Medulla oblongata (tissue), 1 donor: ENCODE data around the gene KRT3.

Source experiments
- DNase-seq: peaks from one replicate; pipeline ENCODE4 v3.0.0-alpha.2; 2015; ENCODE audit errors: extremely low spot score

KRT3 gene

DNA sequence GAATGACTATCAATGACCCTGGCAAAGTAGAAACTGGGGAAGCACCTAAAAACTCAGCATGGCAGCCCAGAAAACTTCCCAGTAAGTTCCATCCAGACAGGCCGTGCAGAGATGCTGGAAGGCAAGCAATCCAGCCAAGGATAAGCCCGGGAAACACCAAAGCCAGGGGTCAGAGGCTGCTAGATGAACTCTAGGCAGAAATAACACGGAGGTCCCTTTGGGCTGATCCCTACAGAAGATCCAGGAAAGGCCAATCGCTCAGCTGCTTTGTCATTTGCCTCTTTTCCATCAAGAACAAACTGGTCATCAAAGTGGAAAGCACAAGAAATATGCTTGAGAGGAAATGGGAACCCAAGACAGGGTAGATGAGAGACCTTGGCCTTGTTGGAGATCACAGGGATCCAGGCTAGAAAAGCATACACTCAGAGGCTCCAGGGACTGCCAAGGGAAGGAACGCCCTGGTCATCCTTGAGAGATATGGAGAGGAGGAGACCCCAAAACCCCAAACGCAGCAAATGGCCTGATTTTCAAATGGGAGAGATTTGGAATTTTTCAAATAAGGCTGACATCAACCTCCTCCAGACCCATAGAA, 31.7 kb upstream of the KRT3 start:
- DNase-seq, result no peak

DNA sequence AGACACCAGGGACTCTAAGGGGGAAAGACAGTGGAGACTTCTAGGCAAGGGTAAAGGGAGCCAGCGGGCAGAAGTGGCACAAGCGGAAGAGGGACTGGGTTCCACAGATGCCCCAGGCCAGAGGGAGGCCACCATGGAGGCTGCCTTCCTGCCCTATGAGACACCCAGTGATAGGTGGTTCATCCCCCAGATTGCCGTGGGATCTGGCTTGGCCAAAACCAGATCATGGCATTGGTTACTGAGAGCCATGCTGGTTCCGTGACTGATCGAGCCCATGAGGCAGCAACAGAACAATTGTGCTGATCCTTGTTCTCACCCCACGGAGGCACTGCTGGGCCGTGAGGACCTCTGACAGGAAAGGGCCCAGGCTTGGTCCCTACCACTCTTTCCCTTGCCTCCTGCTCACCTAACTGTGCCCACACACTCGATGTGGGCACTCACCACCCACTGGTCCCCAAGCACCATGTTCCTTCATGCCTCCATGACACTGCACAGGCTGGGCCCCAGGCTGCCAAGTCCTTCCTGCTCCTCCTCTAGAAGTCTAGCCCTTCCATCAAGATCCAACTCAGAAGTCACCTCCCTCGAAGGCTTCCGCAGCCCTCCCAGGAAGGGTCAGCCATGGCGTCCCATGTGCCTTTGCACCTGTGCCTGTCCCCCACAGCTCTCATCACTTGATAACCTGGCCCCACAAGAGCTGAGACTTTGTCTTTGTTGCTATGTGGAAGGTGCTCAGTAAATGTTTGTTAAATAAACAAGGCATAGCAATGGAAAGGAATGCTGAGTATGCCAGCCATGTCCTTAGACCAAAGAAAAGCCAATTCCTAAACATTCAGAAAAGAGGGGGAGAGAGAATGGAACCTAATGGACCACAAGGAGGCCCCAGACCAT, 30.9 kb upstream of the KRT3 start:
- DNase-seq, result no peak

DNA sequence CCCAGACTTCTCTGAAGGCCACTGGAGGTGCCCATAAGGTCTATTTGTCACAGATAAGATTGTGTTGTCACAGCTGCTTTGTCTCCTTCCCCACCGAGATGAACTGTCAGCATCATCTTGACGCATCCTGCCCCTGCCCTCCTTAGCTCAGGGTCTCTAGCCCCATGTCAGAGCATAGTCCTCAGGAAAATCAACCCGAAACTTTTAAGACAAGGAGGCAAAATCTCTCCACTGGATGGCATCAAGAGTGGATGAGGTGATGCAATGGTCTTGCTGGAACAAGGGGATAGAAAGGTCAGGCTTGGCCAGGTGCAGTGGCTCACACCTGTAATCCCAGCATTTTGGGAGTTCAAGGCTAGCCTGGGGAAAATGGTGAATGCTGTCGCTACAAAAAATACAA, 30.0 kb upstream of the KRT3 start:
- no peak for DNase-seq

GRCh38 chr12:52824741-52825410, 29.0 kb upstream of the KRT3 start:
- no peak for DNase-seq

GRCh38 chr12:52823761-52824450, 28.0 kb upstream of the KRT3 start:
- no peak for DNase-seq

GRCh38 chr12:52822771-52823510, 27.0 kb upstream of the KRT3 start:
- no peak for DNase-seq

DNA sequence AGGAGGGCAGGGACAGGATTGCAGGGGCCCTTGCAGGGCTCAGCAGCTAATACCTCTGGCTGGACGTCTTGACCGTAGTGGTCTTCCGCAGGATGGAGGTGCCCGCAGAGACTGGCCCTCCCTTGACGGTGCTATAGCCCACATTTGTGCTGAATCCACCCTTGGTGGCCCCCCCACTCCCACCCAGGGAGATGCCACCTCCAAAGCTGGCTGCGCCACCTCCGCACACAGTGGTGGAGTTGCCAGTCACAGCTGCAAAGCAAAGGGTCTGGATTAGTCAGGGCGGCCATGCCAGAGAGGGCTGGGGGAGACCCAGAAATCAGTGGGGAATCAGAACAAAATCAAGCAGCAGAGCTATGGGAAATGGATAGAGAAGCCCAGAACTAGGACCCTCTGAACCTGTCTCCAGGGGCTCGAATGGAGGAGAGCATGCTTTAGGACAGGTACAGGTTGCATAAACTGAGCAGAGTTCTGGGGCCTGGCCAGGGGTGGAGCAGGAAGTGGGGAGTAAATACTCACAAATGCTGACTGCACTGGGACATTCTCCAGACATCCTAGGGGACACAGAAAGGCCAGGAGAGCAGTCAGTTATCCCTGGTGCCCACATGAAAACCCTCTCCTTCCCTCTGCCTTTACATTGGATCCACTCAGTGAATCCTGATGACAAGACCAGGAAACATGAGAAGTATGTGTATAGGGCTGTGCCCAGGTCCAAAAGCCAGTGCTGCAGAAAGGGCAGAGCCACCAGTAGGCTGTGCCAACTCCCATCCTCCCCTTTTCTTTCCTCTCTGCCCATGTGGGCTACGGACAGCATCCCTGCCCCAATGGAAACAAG, 26.1 kb upstream of the KRT3 start:
- DNase-seq, result no peak

DNA sequence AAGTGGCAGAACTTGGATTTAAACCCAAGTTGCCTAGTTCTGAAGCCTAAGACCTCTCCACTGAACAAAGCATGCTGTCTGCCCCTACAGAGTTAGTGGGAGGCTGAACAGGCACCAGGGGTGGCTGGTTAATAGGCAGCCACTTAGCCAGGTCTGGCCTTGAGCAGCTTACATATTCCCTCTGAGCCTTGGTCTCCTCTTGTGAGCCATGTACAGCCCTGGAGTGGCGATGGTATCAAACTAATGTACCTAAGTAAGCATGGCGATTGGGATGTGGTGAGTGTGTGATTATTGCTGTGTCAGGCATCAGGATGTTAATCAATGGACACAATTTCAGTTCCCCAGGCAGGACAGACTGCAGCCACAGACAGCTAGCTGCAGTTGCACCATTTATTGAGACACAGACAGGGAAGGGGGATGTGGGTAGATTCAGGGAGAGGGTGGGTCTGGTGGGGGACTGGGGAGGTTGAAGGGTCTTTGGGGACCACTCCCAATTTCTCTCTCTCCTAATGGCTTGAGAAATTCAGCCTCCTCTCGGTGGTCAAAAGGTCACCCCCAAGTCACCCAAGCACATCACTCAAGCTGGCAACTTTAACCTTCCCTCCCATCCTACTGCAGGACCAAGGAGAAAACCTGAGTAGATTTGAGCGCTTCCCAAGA, 25.3 kb upstream of the KRT3 start:
- DNase-seq, result no peak

GRCh38 chr12:52820521-52820920, 24.6 kb upstream of the KRT3 start:
- no peak for DNase-seq

DNA sequence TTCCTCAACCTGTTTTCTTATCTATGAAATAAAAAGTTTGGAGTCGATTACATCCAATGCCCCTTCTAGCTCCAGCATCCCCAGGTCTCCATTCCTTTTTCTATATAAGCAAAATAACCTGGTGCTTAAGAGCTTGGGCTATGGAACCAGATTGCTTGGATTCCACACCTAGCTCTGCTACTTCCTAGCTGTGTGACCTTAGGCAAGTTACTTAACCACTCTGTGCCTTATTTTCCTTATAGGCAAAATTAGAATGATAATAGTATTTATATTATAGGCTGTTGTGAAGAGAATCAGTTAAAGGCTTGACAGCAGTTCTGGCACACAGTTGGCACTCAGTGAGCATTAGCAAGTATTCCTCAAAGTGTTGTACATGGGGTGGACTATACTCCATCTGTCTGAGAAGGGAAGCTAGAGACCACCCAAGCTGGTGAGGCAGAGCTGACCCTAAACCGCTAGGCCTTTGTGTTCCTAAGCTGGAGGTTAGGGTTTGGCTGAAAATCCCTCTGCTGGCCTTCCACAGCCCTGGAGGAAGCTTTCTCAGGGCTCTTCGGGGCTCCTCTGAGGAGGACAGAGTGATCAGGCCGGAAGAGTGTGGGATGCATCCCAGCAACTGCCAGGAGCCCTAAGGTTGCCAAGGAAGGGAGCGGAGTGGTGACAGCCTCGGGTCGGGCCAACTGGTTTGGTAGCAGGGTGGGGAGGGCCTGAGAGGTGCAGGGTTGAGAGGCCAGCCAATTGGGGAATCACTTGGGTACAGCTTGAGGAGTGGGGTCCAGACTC, 24.0 kb upstream of the KRT3 start:
- no peak for DNase-seq

DNA sequence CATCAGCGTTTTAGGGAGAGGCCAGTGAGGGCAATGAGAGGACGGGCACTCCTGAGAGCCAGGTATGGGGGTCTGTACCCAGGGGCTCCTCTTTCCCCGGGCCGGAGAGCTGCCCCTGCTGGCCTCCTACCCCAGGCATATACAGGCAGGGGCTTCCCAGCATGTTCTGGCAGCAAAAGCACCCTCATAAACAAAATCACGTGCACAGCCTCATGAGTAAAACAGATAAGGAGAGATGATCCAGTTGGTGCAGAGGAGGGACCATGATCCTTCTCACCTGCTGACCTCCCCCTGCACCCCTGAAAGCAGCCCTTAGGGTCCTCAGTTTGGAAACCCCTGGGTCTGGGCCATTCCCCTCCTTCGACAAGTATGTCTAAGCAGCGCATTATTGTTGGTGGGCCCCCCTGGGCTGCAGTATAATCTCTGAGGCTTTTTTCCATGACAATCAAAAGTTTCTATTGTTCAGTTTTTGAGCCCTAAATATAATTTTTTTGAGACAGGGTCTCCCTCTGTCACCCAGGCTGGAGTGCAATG, 23.0 kb upstream of the KRT3 start:
- DNase-seq, result no peak

DNA sequence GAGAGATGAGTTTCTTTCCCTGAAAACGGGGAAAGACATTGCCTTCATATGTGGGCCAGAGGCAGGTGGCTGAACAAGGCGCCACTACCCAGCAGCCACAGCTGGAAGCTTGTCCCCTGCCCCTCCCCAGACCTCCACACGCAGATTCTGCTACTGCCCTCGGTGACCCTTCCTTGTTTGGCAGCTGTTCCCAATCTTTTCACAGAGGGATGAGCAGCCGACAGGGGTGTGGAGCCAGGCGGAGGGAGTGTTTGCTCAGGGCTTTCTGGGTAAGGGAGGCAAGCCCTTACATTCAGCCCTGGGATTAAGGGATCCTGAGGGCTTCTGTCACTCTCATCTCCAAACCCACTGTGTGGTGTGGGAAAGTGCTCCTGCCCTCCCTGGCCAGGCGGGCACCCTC, 22.5 kb upstream of the KRT3 start:
- DNase-seq, result no peak

- DNase-seq, result no peak
Measured at GRCh38 chr12:52817699-52818238, 21.9 kb upstream of the KRT3 start.

DNA sequence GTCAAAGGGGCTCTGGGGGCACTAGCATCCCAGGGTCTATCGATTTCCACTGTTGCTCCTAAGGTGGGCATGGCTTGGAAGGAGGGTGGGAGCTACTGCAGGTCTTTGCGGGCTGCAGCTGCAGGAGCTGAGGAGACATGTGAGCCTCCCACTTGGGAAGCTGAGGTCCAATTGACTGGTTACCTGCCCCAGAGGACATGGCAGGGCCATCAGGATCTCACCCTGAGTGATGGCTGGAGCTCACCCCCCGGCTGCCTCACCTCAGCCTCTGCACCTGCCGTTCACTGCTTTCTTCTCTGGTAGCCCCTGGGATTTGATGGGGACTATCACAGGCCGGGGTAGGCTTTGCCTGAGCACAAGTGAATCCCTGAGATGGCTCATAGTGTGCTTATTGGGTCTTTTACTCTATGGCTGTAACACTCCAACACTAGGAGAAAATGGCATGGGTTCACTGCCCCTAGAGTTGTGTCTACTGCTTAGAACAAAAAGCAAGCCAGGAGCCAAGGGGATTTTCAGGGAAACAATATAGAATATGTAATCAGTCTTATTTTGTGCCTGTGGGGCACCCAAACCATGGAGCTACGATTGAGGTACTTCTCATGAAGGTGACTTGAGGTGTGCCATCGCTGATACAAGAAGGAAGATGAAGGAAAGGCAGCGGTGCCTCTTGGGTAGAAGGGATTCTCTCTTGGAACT, 21.2 kb upstream of the KRT3 start:
- DNase-seq, result no peak

DNA sequence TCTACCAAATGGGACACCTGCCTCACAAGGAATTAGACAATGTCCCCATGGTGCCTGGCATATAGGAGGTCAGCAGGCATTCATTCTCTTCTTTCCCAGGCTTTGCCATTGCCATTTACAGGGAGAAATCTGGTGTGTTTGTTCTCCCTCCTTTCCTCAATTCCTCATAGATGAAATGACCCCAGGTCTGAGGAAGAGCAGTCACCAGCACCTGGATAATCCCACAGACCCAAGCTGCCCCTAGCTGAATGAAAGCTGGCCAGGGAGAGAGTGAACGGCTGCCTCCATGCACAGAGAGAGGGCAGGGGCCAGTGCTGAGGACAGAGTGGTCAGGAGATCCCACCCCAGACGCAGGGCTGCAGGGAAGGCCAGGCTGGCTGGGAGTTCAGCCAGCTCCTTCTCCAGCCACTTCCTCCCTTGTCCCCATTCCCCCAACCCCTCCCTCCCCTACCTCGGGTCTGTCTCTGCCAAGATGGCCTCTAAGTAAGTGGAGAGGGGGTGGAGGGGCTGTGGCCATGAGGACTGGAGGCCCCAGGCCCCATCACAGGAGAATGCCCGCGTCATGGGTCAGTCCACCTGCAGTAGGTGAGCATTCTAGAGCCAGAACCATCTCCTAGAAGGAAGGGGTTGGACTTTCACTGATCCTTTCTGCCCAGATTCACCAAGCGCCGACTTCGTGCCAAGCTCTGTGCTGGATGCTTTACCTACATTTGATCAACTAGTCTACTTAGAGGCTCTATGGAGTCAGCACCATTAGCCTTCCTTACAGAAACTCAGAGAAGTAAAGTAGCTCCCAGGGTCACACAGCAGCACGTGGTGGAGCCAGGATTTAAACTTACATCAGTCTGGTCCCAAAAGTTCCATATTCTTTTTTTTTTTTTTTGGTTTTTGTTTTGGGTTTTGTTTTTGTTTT, 20.0 kb upstream of the KRT3 start:
- DNase-seq, result no peak

DNA sequence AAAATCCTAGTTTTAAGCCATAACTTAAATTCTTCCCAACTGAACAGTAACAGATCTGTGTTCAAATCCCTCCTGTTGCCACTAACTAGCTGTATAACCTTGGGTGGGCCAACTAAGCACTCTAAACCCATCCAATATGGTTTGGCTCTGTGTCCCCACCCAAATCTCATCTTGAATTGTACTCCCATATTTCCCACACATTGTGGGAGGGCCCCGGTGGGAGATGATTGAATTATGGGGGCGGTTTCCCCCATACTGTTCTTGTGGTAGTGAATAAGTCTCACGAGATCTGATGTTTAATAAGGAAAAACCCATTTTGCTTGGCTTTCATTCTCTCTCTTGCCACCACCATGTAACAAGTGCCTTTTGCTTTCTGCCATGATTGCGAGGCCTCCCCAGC, 19.2 kb upstream of the KRT3 start:
- DNase-seq, result no peak

GRCh38 chr12:52814710-52815155, 18.8 kb upstream of the KRT3 start:
- DNase-seq, result no peak
